HEK293 (cell line): ENCODE results near the gene PHACTR3.
A peak's percentile ranks its signal among the peaks of the same experiment; 100 is the strongest.

Experiments used
- CTCF ChIA-PET: fragments of 350-600 bp; formaldehyde crosslinking; extraction: SDS; loops from one replicate; lab custom pipeline; 2021; ENCODE audit warnings: antibody characterized with exemption; lab: Yijun Ruan, JAX
- POLR2A ChIA-PET: fragments of 300-600 bp; formaldehyde crosslinking; extraction: SDS; loops from one replicate; lab custom pipeline; 2020; ENCODE audit warnings: antibody characterized with exemption, inconsistent platforms; lab: Yijun Ruan, JAX
- H3K27ac ChIP-seq: fragments of 200-500 bp; sonication (Bioruptor generic); 2 replicates; pipeline ENCODE4 v1.5.1; 2014; ENCODE audit warnings: low read depth, low read length, control low read depth, inconsistent platforms; ENCODE audit errors: extremely low read depth
- H3K36me3 ChIP-seq, 2 experiments: fragments of 200-500 bp in 1 of 2; sonication (Bioruptor generic) in 1 of 2; 1 replicate in 1 of 2; 2 replicates in 1 of 2; pipeline ENCODE4 v1.5.1; 2014 to 2017; ENCODE audit warnings: inconsistent platforms in 2 of 2, low read length in 2 of 2; ENCODE audit not compliant: control insufficient read depth in 2 of 2, insufficient read depth in 1 of 2
- H3K4me1 ChIP-seq: fragments of 200-500 bp; sonication (Bioruptor generic); 2 replicates; pipeline ENCODE4 v1.5.1; 2014; ENCODE audit warnings: mild to moderate bottlenecking, low read length, inconsistent platforms; ENCODE audit not compliant: control insufficient read depth, insufficient read depth
- H3K4me3 ChIP-seq: 2 replicates; pipeline ENCODE4 v1.5.1; 2011; ENCODE audit warnings: low read depth, mild to moderate bottlenecking, control low read depth, low read length, moderate library complexity
- H3K9me3 ChIP-seq: fragments of 200-500 bp; sonication (Bioruptor generic); 2 replicates; pipeline ENCODE4 v1.5.1; 2014; ENCODE audit warnings: low read depth, low read length, inconsistent platforms; ENCODE audit not compliant: control insufficient read depth, insufficient read depth
- GLI2 ChIP-seq: fragments of 450-650 bp; formaldehyde crosslinking; IDR thresholded peaks from 2 replicates; pipeline ENCODE4; 2017; ENCODE audit warnings: missing biosample characterization, missing genetic modification characterization, low read depth, borderline replicate concordance
- KLF7 ChIP-seq: fragments of 450-650 bp; formaldehyde crosslinking; IDR thresholded peaks from 2 replicates; pipeline ENCODE4 v1.5.1; 2016; ENCODE audit warnings: missing biosample characterization, missing genetic modification characterization, borderline replicate concordance
- SP7 ChIP-seq: fragments of 450-650 bp; formaldehyde crosslinking; IDR thresholded peaks from 2 replicates; pipeline ENCODE4 v1.5.1; 2016; ENCODE audit warnings: missing biosample characterization, missing genetic modification characterization
- TCF7L2 ChIP-seq: IDR thresholded peaks from 2 replicates; pipeline ENCODE4 v1.6.1; 2011; ENCODE audit warnings: low read depth, mild to moderate bottlenecking, inconsistent platforms, low read length, moderate library complexity, borderline replicate concordance
- ZEB2 ChIP-seq: fragments of 450-650 bp; formaldehyde crosslinking; IDR thresholded peaks from 2 replicates; pipeline ENCODE4 v1.5.1; 2016; ENCODE audit warnings: missing biosample characterization, missing genetic modification characterization
- ZFHX2 ChIP-seq: fragments of 450-650 bp; formaldehyde crosslinking; conservative IDR thresholded peaks from 2 replicates; pipeline ENCODE4 v1.5.1; 2016; ENCODE audit warnings: missing biosample characterization, missing genetic modification characterization
- ZIC2 ChIP-seq: fragments of 450-650 bp; formaldehyde crosslinking; IDR thresholded peaks from 2 replicates; pipeline ENCODE4 v1.5.1; 2016; ENCODE audit warnings: missing biosample characterization, missing genetic modification characterization
- ZNF112 ChIP-seq: fragments of 450-650 bp; formaldehyde crosslinking; IDR thresholded peaks from 2 replicates; pipeline ENCODE4 v1.5.0; 2017; ENCODE audit warnings: missing biosample characterization, missing genetic modification characterization
- ZNF132 ChIP-seq: fragments of 450-650 bp; formaldehyde crosslinking; IDR thresholded peaks from 2 replicates; pipeline ENCODE4 v1.5.1; 2017; ENCODE audit warnings: missing biosample characterization, missing genetic modification characterization, borderline replicate concordance
- ZNF184 ChIP-seq: fragments of 450-650 bp; IDR thresholded peaks from 2 replicates; pipeline ENCODE4 v1.5.1; 2018; ENCODE audit warnings: missing biosample characterization, mild to moderate bottlenecking, missing genetic modification characterization
- ZNF19 ChIP-seq: fragments of 450-650 bp; formaldehyde crosslinking; IDR thresholded peaks from 2 replicates; pipeline ENCODE4; 2016; ENCODE audit warnings: missing biosample characterization, missing genetic modification characterization, low read depth
- ZNF202 ChIP-seq: fragments of 450-650 bp; formaldehyde crosslinking; IDR thresholded peaks from 2 replicates; pipeline ENCODE4 v1.5.1; 2016; ENCODE audit warnings: missing biosample characterization, missing genetic modification characterization, borderline replicate concordance
- ZNF274 ChIP-seq, 2 experiments: fragments of 200-500 bp in 1 of 2; fragments of 450-650 bp in 1 of 2; sonication (Bioruptor generic) in 1 of 2; formaldehyde crosslinking in 1 of 2; IDR thresholded peaks; 2 replicates each; pipeline versions ENCODE4 v1.5.1 to v1.6.1; 2014 to 2016; ENCODE audit warnings: borderline replicate concordance in 1 of 2, inconsistent platforms in 1 of 2, low read length in 1 of 2, missing biosample characterization in 1 of 2, missing genetic modification characterization in 1 of 2
- ZNF350 ChIP-seq: fragments of 450-650 bp; formaldehyde crosslinking; IDR thresholded peaks from 2 replicates; pipeline ENCODE4 v1.5.0; 2017; ENCODE audit warnings: missing biosample characterization, mild to moderate bottlenecking, missing genetic modification characterization
- ZNF560 ChIP-seq: fragments of 450-650 bp; formaldehyde crosslinking; IDR thresholded peaks from 2 replicates; pipeline ENCODE4 v1.5.1; 2017; ENCODE audit warnings: missing biosample characterization, missing genetic modification characterization, borderline replicate concordance
- ZNF561 ChIP-seq: fragments of 450-650 bp; IDR thresholded peaks from 2 replicates; pipeline ENCODE4 v1.5.1; 2018; ENCODE audit warnings: missing biosample characterization, missing genetic modification characterization, borderline replicate concordance
- ZNF596 ChIP-seq: fragments of 450-650 bp; IDR thresholded peaks from 2 replicates; pipeline ENCODE4 v1.5.0; 2018; ENCODE audit warnings: missing biosample characterization, mild to moderate bottlenecking, missing genetic modification characterization, moderate library complexity
- ZNF677 ChIP-seq: fragments of 450-650 bp; IDR thresholded peaks from 2 replicates; pipeline ENCODE4 v1.5.0; 2018; ENCODE audit warnings: missing biosample characterization, mild to moderate bottlenecking, missing genetic modification characterization, moderate library complexity
- ZNF704 ChIP-seq: fragments of 450-650 bp; formaldehyde crosslinking; IDR thresholded peaks from 2 replicates; pipeline ENCODE4 v1.5.1; 2016; ENCODE audit warnings: missing biosample characterization, missing genetic modification characterization
- ZNF785 ChIP-seq: fragments of 450-650 bp; formaldehyde crosslinking; IDR thresholded peaks from 2 replicates; pipeline ENCODE4 v1.5.1; 2016; ENCODE audit warnings: missing biosample characterization, missing genetic modification characterization
- ZSCAN16 ChIP-seq: fragments of 450-650 bp; formaldehyde crosslinking; IDR thresholded peaks from 2 replicates; pipeline ENCODE4 v1.5.1; 2016; ENCODE audit warnings: missing biosample characterization, missing genetic modification characterization
- ZSCAN18 ChIP-seq: fragments of 450-650 bp; formaldehyde crosslinking; IDR thresholded peaks from 2 replicates; pipeline ENCODE4 v1.5.1; 2016; ENCODE audit warnings: missing biosample characterization, missing genetic modification characterization

Gene PHACTR3

GRCh38 chr20:59666586-59666985 is 62.2 kb downstream of the PHACTR3 start:
- ChIA-PET POLR2A (no interaction called here), CTCF (interaction anchor here (0.7 kb wide), 1 partner anchor 69 kb away, joined by 3 read pairs; no protein-coding TSS in a partner anchor)
- H3K4me3 ChIP-seq: no peak overlapping the region
- H3K36me3 ChIP-seq: no peaks in the 10 kb centered on the region
- H3K9me3 ChIP-seq: no peaks in the 10 kb centered on the region
- H3K27ac ChIP-seq: no peak overlapping the region
- peak; percentile 65; the same call in 1 of the 2 replicates for TF ChIP-seq ZNF596
- TF ChIP-seq KLF7 (tag by site-specific recombination): no peak
- H3K4me1 ChIP-seq: no peaks in the 10 kb centered on the region

GRCh38 chr20:59667131-59667530 is 62.8 kb downstream of the PHACTR3 start:
- POLR2A ChIA-PET: no interaction called here
- TF ChIP-seq ZNF704: no peak
- no peak for TF ChIP-seq ZIC2 (tag by site-specific recombination)
- TF ChIP-seq ZNF677 (tag by site-specific recombination): no peak
- no peak overlapping the region for H3K27ac ChIP-seq
- CTCF ChIA-PET: no interaction called here
- H3K36me3 ChIP-seq: no peaks in the 10 kb centered on the region
- no peaks in the 10 kb centered on the region for H3K4me1 ChIP-seq
- no peak overlapping the region for H3K4me3 ChIP-seq
- H3K9me3 ChIP-seq: no peaks in the 10 kb centered on the region

GRCh38 chr20:59667981-59668515 is 63.7 kb downstream of the PHACTR3 start:
- TF ChIP-seq ZFHX2 (tag by site-specific recombination) (no peak), ZNF112 (tag by site-specific recombination) (no peak), SP7 (tag by site-specific recombination) (no peak), ZNF274 (IDR thresholded peaks at IDR 0.05; ENCODE audit: low read length) (no peak), ZNF274 (tag by site-specific recombination; IDR thresholded peaks at IDR 0.05; ENCODE audit: borderline replicate concordance) (no peak), ZNF560 (tag by site-specific recombination) (no peak), ZSCAN18 (tag by site-specific recombination) (no peak), ZNF202 (tag by site-specific recombination) (no peak), ZNF785 (tag by site-specific recombination) (no peak), ZSCAN16 (no peak), ZNF19 (tag by site-specific recombination) (no peak), ZNF132 (tag by site-specific recombination) (no peak), ZNF350 (tag by site-specific recombination) (no peak), GLI2 (tag by site-specific recombination) (no peak), ZNF561 (no peak), ZNF184 (tag by site-specific recombination) (no peak), ZEB2 (tag by site-specific recombination) (no peak), TCF7L2 (no peak), ZNF704 (no peak)
- Histone ChIP-seq H3K27ac (no peak overlapping the region), H3K9me3 (no peaks in the 10 kb centered on the region), H3K4me1 (no peaks in the 10 kb centered on the region), H3K4me3 (no peak overlapping the region), H3K36me3 (no peaks in the 10 kb centered on the region)
- CTCF ChIA-PET: no interaction called here
- POLR2A ChIA-PET: no interaction called here
